GM21717 (cell line): ENCODE data around the gene ARF4.
"Not testable (repeated sequence)": the region's sequence is repeated elsewhere in the genome, so short reads cannot be mapped to it uniquely, and the experiment has no call there.

ENCODE experiments used
- ATAC-seq: cut with Tn5 transposase; IDR thresholded peaks from one replicate; pipeline ENCODE4 v1.9.1; 2021; ENCODE audit warnings: mild to moderate bottlenecking, moderate library complexity; ENCODE audit not compliant: unreplicated experiment

ARF4 gene

GRCh38 chr3:57597127-57597923 is at the start of gene ARF4:
Gene ARF4, minus strand, starts transcription at chr3:57597344. Its CDS starts 204 bp downstream, at chr3:57597140.
- peak; percentile 93 for ATAC-seq

GRCh38 chr3:57646723-57647122 is 49.6 kb upstream of the ARF4 start:
- no peak for ATAC-seq

- ATAC-seq, result no peak
Observed at GRCh38 chr3:57644740-57645139, 47.6 kb upstream of the ARF4 start.

DNA sequence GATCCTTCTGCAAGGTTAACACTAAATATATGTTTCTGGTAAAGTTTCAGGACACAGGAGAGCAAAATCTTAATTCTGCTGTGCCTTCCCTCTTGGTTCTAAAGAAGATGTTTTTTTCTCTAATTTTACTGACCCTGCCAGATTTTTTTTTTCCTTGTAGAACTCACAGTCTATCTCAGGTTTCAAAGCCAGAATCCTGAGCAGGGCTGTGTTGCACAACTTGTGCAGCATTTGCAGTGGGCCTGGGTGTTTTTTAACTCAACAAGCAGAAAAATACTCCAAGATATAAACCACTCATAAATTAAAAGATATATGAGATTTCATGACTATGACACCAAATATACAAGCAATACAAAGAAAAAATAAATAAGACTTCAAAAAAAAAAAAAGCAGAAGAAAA is 40.2 kb upstream of the ARF4 start:
- no peak for ATAC-seq

GRCh38 chr3:57634259-57634658 is 37.1 kb upstream of the ARF4 start:
- ATAC-seq, result not testable (repeated sequence)

DNA sequence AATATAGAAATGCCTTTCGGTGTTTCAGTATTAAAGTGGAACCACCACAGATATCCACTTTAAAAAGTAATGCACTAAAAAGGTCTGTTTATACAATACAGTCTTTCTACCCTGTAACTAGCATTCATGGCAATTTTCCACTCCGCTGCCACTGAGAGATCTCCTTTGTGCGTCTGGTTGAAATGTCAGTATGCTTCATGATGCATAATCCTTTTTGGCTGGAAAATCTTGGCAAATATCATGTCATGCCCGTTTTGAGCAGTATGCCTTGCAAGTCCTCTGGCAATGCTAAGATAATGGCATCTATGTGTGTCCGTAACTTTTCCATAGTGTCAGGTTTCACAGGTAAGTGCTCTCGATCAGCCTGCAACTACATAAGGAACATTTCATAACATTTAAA is 30.8 kb upstream of the ARF4 start:
- ATAC-seq, result no peak

DNA sequence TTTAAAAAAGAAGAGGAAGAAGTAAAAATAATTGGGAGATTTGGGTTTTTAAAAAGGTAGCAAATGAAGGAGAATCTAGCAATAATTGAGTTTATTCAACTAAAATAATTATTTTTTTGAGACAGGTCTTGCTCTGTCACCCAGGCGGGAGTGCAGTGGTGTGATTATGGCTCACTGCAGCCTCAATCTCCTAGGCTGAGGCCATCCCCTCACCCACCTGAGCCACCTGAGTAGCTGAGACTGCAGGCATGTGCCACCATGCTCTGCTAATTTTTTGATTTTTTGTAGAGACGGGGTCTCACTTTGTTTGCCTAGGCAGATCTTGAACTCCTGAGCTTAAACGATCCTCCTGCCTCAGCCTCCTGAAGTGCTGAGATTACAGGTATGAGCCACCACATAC is 27.7 kb upstream of the ARF4 start:
- no peak for ATAC-seq

DNA sequence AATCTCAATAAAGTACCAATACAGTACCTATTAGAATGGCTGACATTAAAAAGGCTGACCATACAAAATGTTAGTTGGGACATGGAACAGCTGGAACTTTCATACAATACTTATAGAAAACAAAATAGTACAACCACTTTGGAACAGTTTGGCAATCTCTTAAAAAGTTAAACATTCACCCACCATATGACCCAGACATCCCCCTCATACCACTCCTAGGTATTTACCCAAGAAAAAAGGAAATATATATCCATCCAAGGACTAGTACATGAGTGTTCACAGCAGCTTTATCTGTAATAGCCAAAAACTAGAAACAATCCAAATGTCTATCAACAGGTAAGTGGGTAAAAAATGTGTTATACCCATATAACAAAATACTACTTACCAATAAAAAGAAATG is 25.2 kb upstream of the ARF4 start:
- no peak for ATAC-seq

DNA sequence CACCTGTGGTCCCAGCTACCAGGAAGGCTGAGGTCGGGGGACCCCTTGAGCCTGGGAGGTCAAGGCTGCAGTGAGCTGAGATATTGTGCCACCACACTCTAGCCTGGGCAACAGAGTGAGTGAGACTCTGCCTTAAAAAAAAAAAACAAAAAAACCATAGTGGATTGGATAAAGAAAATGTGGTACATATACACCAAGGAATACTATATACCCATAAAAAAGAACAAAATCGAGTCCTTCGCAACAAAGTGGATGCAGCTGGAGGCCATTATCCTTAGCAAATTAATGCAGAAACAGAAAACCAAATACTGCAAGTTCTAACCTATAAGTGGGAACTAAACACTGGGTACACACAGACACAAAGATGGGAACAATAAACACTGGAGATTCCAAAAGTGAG is 20.6 kb upstream of the ARF4 start:
- ATAC-seq, result no peak

DNA sequence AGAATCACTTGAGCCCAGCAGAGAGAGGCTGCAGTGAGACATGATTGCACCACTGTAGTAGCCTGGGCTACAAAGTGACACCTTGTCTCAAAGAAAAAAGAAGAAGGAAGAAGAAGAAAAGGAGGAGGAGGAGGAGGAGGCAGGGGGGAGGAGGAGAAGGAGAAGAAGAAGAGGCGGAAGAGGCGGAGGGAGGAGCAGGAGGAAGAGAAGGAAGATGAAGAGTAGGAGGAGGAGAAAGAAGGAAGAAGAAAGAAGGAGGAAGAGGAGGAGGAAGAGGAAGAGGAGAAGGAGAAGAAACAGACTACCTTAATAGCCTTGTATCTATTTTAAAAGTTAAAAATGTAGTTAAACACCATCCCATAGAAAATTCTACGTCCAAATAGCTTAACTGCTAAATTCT is 19.1 kb upstream of the ARF4 start:
- no peak for ATAC-seq

DNA sequence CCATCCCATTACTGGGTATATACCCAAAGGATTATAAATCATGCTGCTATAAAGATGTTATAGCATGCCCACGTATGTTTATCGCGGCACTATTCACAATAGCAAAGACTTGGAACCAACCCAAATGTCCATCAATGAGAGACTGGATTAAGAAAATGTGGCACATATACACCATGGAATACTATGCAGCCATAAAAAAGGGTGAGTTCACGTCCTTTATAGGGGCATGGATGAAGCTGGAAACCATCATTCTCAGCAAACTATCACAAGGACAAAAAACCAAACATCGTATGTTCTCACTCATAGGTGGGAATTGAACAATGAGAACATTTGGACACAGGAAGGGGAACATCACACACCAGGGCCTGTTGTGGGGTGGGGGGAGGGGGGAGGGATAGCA is 14.7 kb upstream of the ARF4 start:
- not testable (repeated sequence) for ATAC-seq

DNA sequence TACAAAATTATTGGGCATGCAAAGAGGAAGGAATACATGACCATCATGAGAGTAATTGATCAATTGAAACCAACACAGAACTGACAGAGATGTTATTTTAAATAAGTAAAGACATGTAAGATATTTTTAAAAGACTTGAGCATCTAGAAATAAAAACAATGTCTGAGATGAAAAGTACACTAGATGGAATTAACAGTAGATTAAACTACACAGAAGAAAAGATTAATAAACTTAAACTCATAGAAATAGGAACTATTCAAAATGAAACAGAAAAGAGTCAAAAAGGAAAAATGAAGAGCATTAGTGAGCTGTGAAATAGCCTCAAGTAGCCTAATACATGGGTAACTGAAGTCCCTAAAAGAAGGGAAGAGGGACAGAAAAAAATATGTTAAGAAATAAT is 8.5 kb upstream of the ARF4 start:
- no peak for ATAC-seq

DNA sequence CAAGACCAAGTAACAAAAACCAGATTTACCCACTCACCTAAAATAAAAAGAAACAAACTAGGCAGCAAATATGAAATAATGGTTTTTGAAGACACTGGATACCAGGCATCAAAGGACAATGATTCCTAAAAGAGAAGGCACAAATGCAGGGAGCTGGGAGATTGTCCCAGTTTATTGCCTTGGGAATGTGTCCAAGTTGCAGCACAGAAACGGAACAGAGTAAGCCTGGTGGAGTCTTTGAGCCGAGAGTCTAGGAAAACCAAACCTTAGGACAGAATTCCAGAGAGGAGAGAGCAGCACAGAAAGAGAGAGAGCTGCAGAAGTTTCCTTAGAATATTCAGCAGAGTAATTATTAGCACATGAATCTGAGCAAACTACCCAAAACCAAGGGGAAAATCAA is 7.8 kb upstream of the ARF4 start:
- ATAC-seq, result no peak

GRCh38 chr3:57600195-57600594 is 3.1 kb upstream of the ARF4 start:
- ATAC-seq, result no peak

- ATAC-seq, result no peak
Observed at GRCh38 chr3:57598765-57599360, 1.7 kb upstream of the ARF4 start.

DNA sequence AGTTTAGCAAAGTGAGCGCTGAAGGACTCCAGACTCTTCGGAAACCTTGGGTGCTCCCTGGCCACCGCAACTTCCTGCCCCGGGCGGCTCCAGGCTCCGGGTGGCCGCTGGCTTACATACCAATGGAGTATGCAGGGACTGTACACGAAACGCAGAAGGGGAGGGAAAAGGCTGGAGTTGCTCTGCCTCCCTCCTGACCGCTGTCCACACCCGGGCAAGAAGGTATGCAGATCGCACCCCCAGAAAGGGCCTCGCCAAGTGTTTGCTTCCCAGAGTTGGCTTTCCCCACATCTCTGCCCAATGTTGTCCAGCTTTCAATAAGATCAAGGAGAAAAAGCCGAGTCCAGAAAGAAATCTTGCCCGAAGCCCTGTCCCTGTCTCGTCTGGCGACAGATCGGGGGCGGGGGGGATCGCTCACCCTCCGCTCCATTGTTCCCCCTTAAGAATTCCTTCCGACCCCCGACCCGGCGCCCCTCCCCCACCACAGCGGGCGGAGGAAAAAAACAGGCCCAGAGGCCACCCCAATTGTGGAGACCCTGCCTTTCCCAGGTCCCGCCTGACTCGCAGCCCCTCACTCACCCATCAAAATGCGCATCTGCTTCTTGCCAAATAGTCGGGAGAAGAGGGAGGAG is 533 bp downstream of the ARF4 start:
- no peak for ATAC-seq

GRCh38 chr3:57594576-57594975 is 2.6 kb downstream of the ARF4 start:
- ATAC-seq, result no peak

DNA sequence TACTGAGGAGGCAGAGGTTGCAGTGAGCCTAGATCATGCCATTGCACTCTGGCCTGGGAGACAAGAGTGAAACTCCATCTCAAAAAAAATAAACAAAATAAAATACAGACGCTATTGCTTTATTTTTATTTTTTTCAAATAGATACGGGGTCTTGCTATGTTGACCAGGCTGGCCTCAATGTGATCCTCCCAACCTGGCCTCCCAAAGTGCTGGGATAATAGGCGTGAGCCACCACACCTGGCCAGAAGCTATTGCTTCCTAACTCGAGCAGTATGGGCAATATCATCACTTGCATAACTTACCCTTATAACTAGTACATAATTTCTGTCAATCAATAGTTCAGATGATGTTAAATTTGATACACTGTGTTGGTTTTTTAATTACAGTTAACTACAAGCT is 3.0 kb downstream of the ARF4 start:
- no peak for ATAC-seq

- ATAC-seq, result no peak
Observed at GRCh38 chr3:57592306-57592705, 4.8 kb downstream of the ARF4 start.

DNA sequence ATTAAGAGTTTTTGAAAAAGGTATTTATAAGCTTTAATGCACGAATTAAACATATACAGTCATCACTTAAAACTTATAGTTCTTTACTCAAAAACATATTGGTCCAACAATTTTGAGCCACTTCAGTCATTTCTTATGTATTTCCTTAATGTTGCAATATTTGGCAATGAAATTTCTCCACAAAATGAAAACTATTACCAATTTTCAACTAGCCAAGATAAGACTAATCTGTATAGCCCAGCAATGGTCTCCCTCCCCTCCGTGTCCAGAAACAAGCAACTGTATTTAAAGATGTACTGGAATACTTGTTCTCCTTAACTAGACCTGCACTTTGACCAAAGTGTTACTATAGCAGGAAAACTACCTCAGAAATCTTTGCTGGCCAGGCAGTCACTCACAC is 9.2 kb downstream of the ARF4 start:
- no peak for ATAC-seq

DNA sequence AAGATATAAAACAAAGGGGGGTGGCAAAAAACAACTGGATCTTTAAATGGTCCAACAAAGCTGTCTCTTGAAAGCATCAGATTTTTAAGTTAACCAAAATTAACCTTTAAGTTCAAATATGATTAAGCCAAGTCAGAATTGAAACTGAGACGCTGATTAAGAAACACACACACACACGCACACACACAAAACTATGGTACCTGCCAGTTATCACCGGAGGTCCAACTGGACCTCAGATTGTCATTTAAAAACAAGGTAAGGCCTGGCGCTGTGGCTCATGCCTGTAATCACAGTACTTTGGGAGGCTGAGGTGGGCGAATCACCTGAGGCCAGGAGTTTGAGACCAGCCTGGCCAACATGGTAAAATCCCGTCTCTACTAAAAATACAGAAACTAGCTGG is 10.4 kb downstream of the ARF4 start:
- no peak for ATAC-seq

DNA sequence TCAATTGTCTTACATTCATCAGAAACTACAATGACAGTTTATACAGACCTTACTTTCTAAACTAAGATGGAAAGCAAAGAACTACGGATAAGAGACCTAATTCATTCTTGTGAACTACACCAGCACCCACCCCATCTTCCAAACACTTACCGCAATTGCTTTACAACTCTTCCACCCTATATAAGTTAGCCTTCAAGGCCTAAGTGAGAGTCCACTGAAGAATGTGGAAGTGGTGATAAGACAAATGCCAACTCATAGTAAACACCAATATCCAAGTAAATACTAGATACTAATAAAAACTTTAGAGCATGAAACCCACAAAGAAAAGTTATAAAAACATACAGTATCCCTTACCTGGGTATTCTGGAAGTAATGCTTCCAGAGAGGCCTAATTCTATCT is 13.6 kb downstream of the ARF4 start:
- no peak for ATAC-seq
